CD14-positive monocyte (primary cell): ENCODE data around the gene ST3GAL5. TPM values are rescaled to one million over a fixed set of nuclear protein-coding genes. Genes with fewer than 3 reads are reported as not detected.
A peak's percentile ranks its signal among the peaks of the same experiment; 100 is the strongest.

Experiments used
- DNase-seq, 3 donors: peaks; one replicate each; pipeline ENCODE4 v3.0.0-alpha.2; 2011 to 2022
- H2AFZ ChIP-seq: 2 replicates; pipeline ENCODE4 v1.6.0; 2012; ENCODE audit warnings: mild to moderate bottlenecking, low read depth, low read length, inconsistent platforms; ENCODE audit not compliant: insufficient read depth, poor library complexity, severe bottlenecking
- H3K27ac ChIP-seq, 2 donors: 1 replicate in 1 of 2; 2 replicates in 1 of 2; pipeline ENCODE4 v1.5.1; 2012 to 2013; ENCODE audit warnings: low read length in 2 of 2, control low read depth in 1 of 2, inconsistent platforms in 1 of 2, low read depth in 1 of 2, mild to moderate bottlenecking in 1 of 2
- H3K27me3 ChIP-seq, 2 donors: one replicate each; pipeline versions ENCODE4 v1.6.0 to v1.6.1; 2011 to 2013; ENCODE audit warnings: low read length in 2 of 2; ENCODE audit not compliant: control insufficient read depth in 2 of 2, insufficient read depth in 2 of 2
- H3K36me3 ChIP-seq, 2 donors: replicated peaks in 1 of 2; 1 replicate in 1 of 2; 2 replicates in 1 of 2; pipeline versions ENCODE4 v1.5.1 to v1.6.1; 2012 to 2013; ENCODE audit warnings: low read length in 2 of 2, control low read depth in 1 of 2, inconsistent platforms in 1 of 2, mild to moderate bottlenecking in 1 of 2; ENCODE audit not compliant: insufficient read depth in 2 of 2, control insufficient read depth in 1 of 2
- H3K4me1 ChIP-seq, 2 donors: 1 replicate in 1 of 2; 2 replicates in 1 of 2; pipeline versions ENCODE4 v1.5.1 to v1.6.1; 2012 to 2013; ENCODE audit warnings: low read length in 2 of 2, control low read depth in 1 of 2, inconsistent platforms in 1 of 2, mild to moderate bottlenecking in 1 of 2, moderate library complexity in 1 of 2; ENCODE audit not compliant: insufficient read depth in 2 of 2, control insufficient read depth in 1 of 2
- H3K4me2 ChIP-seq: replicated peaks from 2 replicates; pipeline ENCODE3; 2012; ENCODE audit warnings: low read length, moderate library complexity, mild to moderate bottlenecking; ENCODE audit not compliant: poor library complexity, severe bottlenecking; ENCODE audit errors: extremely low read depth
- H3K4me3 ChIP-seq, 3 experiments: fragments of 200-600 bp in 1 of 3; sonication (generic) in 1 of 3; replicated peaks in 1 of 3; 1 replicate in 2 of 3; 2 replicates in 1 of 3; pipeline ENCODE4 v1.5.1; 2011 to 2013; ENCODE audit warnings: low read length in 3 of 3, mild to moderate bottlenecking in 3 of 3, control low read depth in 2 of 3, low read depth in 2 of 3, inconsistent platforms in 1 of 3, moderate library complexity in 1 of 3
- H3K79me2 ChIP-seq: 2 replicates; pipeline ENCODE4 v1.6.0; 2012; ENCODE audit warnings: mild to moderate bottlenecking, control low read depth, inconsistent platforms, low read length, moderate library complexity; ENCODE audit not compliant: insufficient read depth
- H3K9ac ChIP-seq: 2 replicates; pipeline ENCODE4 v1.6.0; 2017; ENCODE audit warnings: low read length, mild to moderate bottlenecking; ENCODE audit not compliant: insufficient read depth, poor library complexity, severe bottlenecking
- H3K9me3 ChIP-seq, 2 donors: replicated peaks in 1 of 2; 1 replicate in 1 of 2; 2 replicates in 1 of 2; pipeline versions ENCODE4 v1.5.1 to v1.6.1; 2012 to 2013; ENCODE audit warnings: low read length in 2 of 2, control low read depth in 1 of 2; ENCODE audit not compliant: control insufficient read depth in 1 of 2, insufficient read depth in 1 of 2
- H4K20me1 ChIP-seq: 2 replicates; pipeline ENCODE4 v1.6.0; 2012; ENCODE audit warnings: mild to moderate bottlenecking, low read length, control low read depth, moderate library complexity; ENCODE audit not compliant: insufficient read depth
- H3K27ac Mint-ChIP-seq, 7 donors: one replicate each; pipeline ENCODE4 v1.8.0; 2020; ENCODE audit warnings: mild to moderate bottlenecking in 7 of 7, mixed read lengths in 7 of 7, moderate library complexity in 6 of 7, inconsistent platforms in 2 of 7
- H3K27me3 Mint-ChIP-seq, 3 donors: one replicate each; pipeline ENCODE4 v1.8.0; 2021 to 2022; ENCODE audit warnings: low read depth in 3 of 3, mild to moderate bottlenecking in 3 of 3, mixed read lengths in 3 of 3, moderate library complexity in 3 of 3, inconsistent platforms in 1 of 3
- H3K36me3 Mint-ChIP-seq, 2 donors: one replicate each; pipeline ENCODE4 v1.8.0; 2020; ENCODE audit warnings: mixed read lengths in 2 of 2, inconsistent platforms in 1 of 2, mild to moderate bottlenecking in 1 of 2
- H3K4me1 Mint-ChIP-seq: one replicate; pipeline ENCODE4 v1.8.0; 2020; ENCODE audit warnings: mild to moderate bottlenecking, mixed read lengths
- H3K4me3 Mint-ChIP-seq, 2 donors: one replicate each; pipeline ENCODE4 v1.8.0; 2020; ENCODE audit warnings: mild to moderate bottlenecking in 2 of 2, mixed read lengths in 2 of 2, moderate library complexity in 1 of 2
- H3K9me3 Mint-ChIP-seq, 7 donors: one replicate each; pipeline ENCODE4 v1.8.0; 2020 to 2022; ENCODE audit warnings: mixed read lengths in 7 of 7, mild to moderate bottlenecking in 6 of 7, moderate library complexity in 6 of 7, inconsistent platforms in 2 of 7
- CTCF ChIP-seq: fragments of 200-600 bp; IDR thresholded peaks from one replicate; pipeline ENCODE4 v1.8.0; 2022; ENCODE audit warnings: antibody characterized with exemption, mild to moderate bottlenecking
- WGBS: methylation state at CpG from one replicate; pipeline ENCODE4 v1.1.5; 2013; ENCODE audit warnings: missing lambda C conversion rate; ENCODE audit not compliant: insufficient coverage; 5-methylcytosine and 5-hydroxymethylcytosine counted together
- intact Hi-C, 2 donors: fragments of 100-400 bp; cut with micrococcal nuclease; formaldehyde crosslinking; loops; one replicate each; pipeline versions ENCODE4 v1.15.0 to v1.15.1; 2023
- polyA plus RNA-seq, 3 donors: library from polyadenylated mRNA; depleted of rRNA in 1 of 3; unstranded in 2 of 3; stranded (reverse) in 1 of 3; fragments of 300-500 nt in 2 of 3; fragments of >200 nt in 1 of 3; fragmentation: Illumina TruSeq in 2 of 3; gene quantifications; 1 replicate in 2 of 3; 2 replicates in 1 of 3; pipeline ENCODE4 v1.2.3, GENCODE V29; 2012 to 2021

Gene ST3GAL5
- polyA plus RNA-seq, 3 donors: 14.0 to 51.2 (median 19.5) TPM

GRCh38 chr2:85804583-85804982, 84.2 kb downstream of the ST3GAL5 start:
- Histone ChIP-seq H4K20me1 (no peaks in the 10 kb centered on the region), H3K27me3 (no peaks in the 10 kb centered on the region), H3K4me1 (peaks cover 4 to 21% of the 10 kb centered on the region in 2 donors), H3K79me2 (no peaks in the 10 kb centered on the region), H3K27ac (no peak overlapping the region), H3K36me3 (no peaks in the 10 kb centered on the region), H3K9ac (no peak overlapping the region), H3K4me3 (no peak overlapping the region), H3K9me3 (peaks cover 0 to 17% of the 10 kb centered on the region in 2 donors), H3K4me2 (no peak overlapping the region), H2AFZ (no peak overlapping the region)
- TF ChIP-seq CTCF: peak; percentile 84
- DNase-seq: peak; percentile 15 to 45 (median 44)
- H3K9me3 Mint-ChIP-seq: peaks cover 0 to 16% (median 9%) of the 10 kb centered on the region in 7 donors
- peaks cover 0 to 5% (median 0%) of the 10 kb centered on the region in 3 donors for H3K27me3 Mint-ChIP-seq
- WGBS: no CpG with 5 or more reads among the region's 1 CpG
- H3K27ac Mint-ChIP-seq: no peak overlapping the region
- no peak overlapping the region for H3K4me3 Mint-ChIP-seq
- no peaks in the 10 kb centered on the region for H3K36me3 Mint-ChIP-seq
- intact Hi-C loops: no loop called here
- H3K4me1 Mint-ChIP-seq: peaks cover 23% of the 10 kb centered on the region

- H3K27me3 ChIP-seq: no peaks in the 10 kb centered on the region
- H3K4me2 ChIP-seq: no peak overlapping the region
- Mint-ChIP-seq H3K27me3 (peaks cover 0 to 6% (median 3%) of the 10 kb centered on the region in 3 donors), H3K4me3 (no peak overlapping the region), H3K36me3 (no peaks in the 10 kb centered on the region), H3K4me1 (peaks cover 23% of the 10 kb centered on the region), H3K27ac (no peak overlapping the region), H3K9me3 (peaks cover 0 to 16% (median 9%) of the 10 kb centered on the region in 7 donors)
- H2AFZ ChIP-seq: no peak overlapping the region
- no peaks in the 10 kb centered on the region for H4K20me1 ChIP-seq
- H3K9me3 ChIP-seq: peaks cover 0 to 17% of the 10 kb centered on the region in 2 donors
- H3K9ac ChIP-seq: no peak overlapping the region
- H3K4me1 ChIP-seq: peaks cover 4 to 21% of the 10 kb centered on the region in 2 donors
- intact Hi-C loops: no loop called here
- no peak overlapping the region for H3K4me3 ChIP-seq
- H3K27ac ChIP-seq: no peak overlapping the region
- H3K79me2 ChIP-seq: no peaks in the 10 kb centered on the region
- no peak for DNase-seq
- 91% methylated on average over 6 of the region's 10 CpGs for WGBS
- no peaks in the 10 kb centered on the region for H3K36me3 ChIP-seq
- TF ChIP-seq CTCF: no peak
Observed at GRCh38 chr2:85803704-85804425, 84.9 kb downstream of the ST3GAL5 start.
